ENCODE measurements around the gene TRIM46. TPM values are rescaled to one million over a fixed set of nuclear protein-coding genes. Genes with fewer than 3 reads are reported as not detected.
"Not testable (repeated sequence)": the region's sequence is repeated elsewhere in the genome, so short reads cannot be mapped to it uniquely, and the experiment has no call there.

The TRIM46 gene
- polyA plus RNA-seq, 2 donors, result 0.19 to 0.47 TPM

- no peaks in the 10 kb centered on the region for H3K9me3 ChIP-seq (ENCODE audit: control insufficient read depth in 2 of 2, insufficient read depth in 1 of 2, low read depth in 1 of 2, low read length in 1 of 2)
- peaks cover 5 to 17% of the 10 kb centered on the region in 2 donors for H3K36me3 ChIP-seq (ENCODE audit: control insufficient read depth in 2 of 2, insufficient read depth in 2 of 2, low read length in 1 of 2)
- H3K4me1 ChIP-seq (ENCODE audit: control insufficient read depth in 2 of 2, insufficient read depth in 2 of 2, low read length in 1 of 2), result peaks cover 13 to 19% of the 10 kb centered on the region in 2 donors
- H3K27ac ChIP-seq (ENCODE audit: low read depth in 2 of 2, low read length in 1 of 2), result peak overlapping the region; percentile 74 to 75
- H3K4me3 ChIP-seq (ENCODE audit: low read depth in 1 of 2, low read length in 2 of 2), result no peak overlapping the region
- no peaks in the 10 kb centered on the region for H3K27me3 ChIP-seq (ENCODE audit: control insufficient read depth in 1 of 2, insufficient read depth in 2 of 2, low read length in 2 of 2)
- 83 to 89% methylated on average over 6 of the region's 6 CpGs for WGBS, 2 donors
These were observed 36.3 kb upstream of the TRIM46 start for GRCh38 chr1:155137154-155137949.

GRCh38 chr1:155139895-155140629 is 33.6 kb upstream of the TRIM46 start, which contains the start of gene DPM3:
Gene DPM3 (minus strand): TSS chr1:155140531. CDS start chr1:155140240, 291 bp downstream.
- Histone ChIP-seq H3K4me3 (ENCODE audit: low read depth in 1 of 2, low read length in 2 of 2) (peak within 1 kb of the TSS; percentile 76 to 88), H3K27ac (ENCODE audit: low read depth in 2 of 2, low read length in 1 of 2) (peak within 1 kb of the TSS; percentile 84 to 90), H3K27me3 (ENCODE audit: control insufficient read depth in 1 of 2, insufficient read depth in 2 of 2, low read length in 2 of 2) (no peaks in the 10 kb centered on the region), H3K9me3 (ENCODE audit: control insufficient read depth in 2 of 2, insufficient read depth in 1 of 2, low read depth in 1 of 2, low read length in 1 of 2) (no peaks in the 10 kb centered on the region), H3K4me1 (ENCODE audit: control insufficient read depth in 2 of 2, insufficient read depth in 2 of 2, low read length in 1 of 2) (peaks cover 5 to 8% of the 10 kb centered on the region in 2 donors), H3K36me3 (ENCODE audit: control insufficient read depth in 2 of 2, insufficient read depth in 2 of 2, low read length in 1 of 2) (no peaks in the 10 kb centered on the region)
- WGBS, 2 donors, result 1% methylated on average over 42 of the region's 42 CpGs

- Histone ChIP-seq H3K27me3 (ENCODE audit: control insufficient read depth in 1 of 2, insufficient read depth in 2 of 2, low read length in 2 of 2) (no peaks in the 10 kb centered on the region), H3K4me3 (ENCODE audit: low read depth in 1 of 2, low read length in 2 of 2) (peak overlapping the region; percentile 76 to 88), H3K36me3 (ENCODE audit: control insufficient read depth in 2 of 2, insufficient read depth in 2 of 2, low read length in 1 of 2) (no peaks in the 10 kb centered on the region), H3K9me3 (ENCODE audit: control insufficient read depth in 2 of 2, insufficient read depth in 1 of 2, low read depth in 1 of 2, low read length in 1 of 2) (no peaks in the 10 kb centered on the region), H3K4me1 (ENCODE audit: control insufficient read depth in 2 of 2, insufficient read depth in 2 of 2, low read length in 1 of 2) (peaks cover 4 to 8% of the 10 kb centered on the region in 2 donors), H3K27ac (ENCODE audit: low read depth in 2 of 2, low read length in 1 of 2) (peak overlapping the region in 1 of 2 donors; percentile 90)
- 6% methylated on average over 11 of the region's 11 CpGs for WGBS, 2 donors
These were observed 33.1 kb upstream of the TRIM46 start for GRCh38 chr1:155140630-155140953.

- H3K27me3 ChIP-seq (ENCODE audit: control insufficient read depth in 1 of 2, insufficient read depth in 2 of 2, low read length in 2 of 2), result no peaks in the 10 kb centered on the region
- H3K4me3 ChIP-seq (ENCODE audit: low read depth in 1 of 2, low read length in 2 of 2), result no peak overlapping the region
- H3K36me3 ChIP-seq (ENCODE audit: control insufficient read depth in 2 of 2, insufficient read depth in 2 of 2, low read length in 1 of 2), result no peaks in the 10 kb centered on the region
- H3K9me3 ChIP-seq (ENCODE audit: control insufficient read depth in 2 of 2, insufficient read depth in 1 of 2, low read depth in 1 of 2, low read length in 1 of 2), result no peaks in the 10 kb centered on the region
- no peak overlapping the region for H3K27ac ChIP-seq (ENCODE audit: low read depth in 2 of 2, low read length in 1 of 2)
- 84 to 85% methylated on average over 7 of the region's 7 CpGs for WGBS, 2 donors
- H3K4me1 ChIP-seq (ENCODE audit: control insufficient read depth in 2 of 2, insufficient read depth in 2 of 2, low read length in 1 of 2), result peaks cover 4 to 7% of the 10 kb centered on the region in 2 donors
These were observed 31.9 kb upstream of the TRIM46 start for GRCh38 chr1:155141749-155142148.

GRCh38 chr1:155145491-155145890 is 28.2 kb upstream of the TRIM46 start:
- Histone ChIP-seq H3K9me3 (ENCODE audit: control insufficient read depth in 2 of 2, insufficient read depth in 1 of 2, low read depth in 1 of 2, low read length in 1 of 2) (no peaks in the 10 kb centered on the region), H3K4me1 (ENCODE audit: control insufficient read depth in 2 of 2, insufficient read depth in 2 of 2, low read length in 1 of 2) (peaks cover 0 to under 1% of the 10 kb centered on the region in 2 donors), H3K27ac (ENCODE audit: low read depth in 2 of 2, low read length in 1 of 2) (no peak overlapping the region), H3K36me3 (ENCODE audit: control insufficient read depth in 2 of 2, insufficient read depth in 2 of 2, low read length in 1 of 2) (no peaks in the 10 kb centered on the region), H3K27me3 (ENCODE audit: control insufficient read depth in 1 of 2, insufficient read depth in 2 of 2, low read length in 2 of 2) (no peaks in the 10 kb centered on the region), H3K4me3 (ENCODE audit: low read depth in 1 of 2, low read length in 2 of 2) (no peak overlapping the region)
- 82 to 86% methylated on average over 3 of the region's 3 CpGs for WGBS, 2 donors

- not testable (repeated sequence) for H3K36me3 ChIP-seq (ENCODE audit: control insufficient read depth in 2 of 2, insufficient read depth in 2 of 2, low read length in 1 of 2)
- WGBS, 2 donors, result 66 to 67% methylated on average over 3 of the region's 3 CpGs
These were observed 17.5 kb upstream of the TRIM46 start for GRCh38 chr1:155155996-155156643.

GRCh38 chr1:155158991-155159390 is 14.7 kb upstream of the TRIM46 start:
- Histone ChIP-seq H3K27ac (ENCODE audit: low read depth in 2 of 2, low read length in 1 of 2) (no peak overlapping the region), H3K27me3 (ENCODE audit: control insufficient read depth in 1 of 2, insufficient read depth in 2 of 2, low read length in 2 of 2) (no peaks in the 10 kb centered on the region), H3K4me1 (ENCODE audit: control insufficient read depth in 2 of 2, insufficient read depth in 2 of 2, low read length in 1 of 2) (no peaks in the 10 kb centered on the region), H3K9me3 (ENCODE audit: control insufficient read depth in 2 of 2, insufficient read depth in 1 of 2, low read depth in 1 of 2, low read length in 1 of 2) (no peaks in the 10 kb centered on the region), H3K36me3 (ENCODE audit: control insufficient read depth in 2 of 2, insufficient read depth in 2 of 2, low read length in 1 of 2) (no peaks in the 10 kb centered on the region), H3K4me3 (ENCODE audit: low read depth in 1 of 2, low read length in 2 of 2) (no peak overlapping the region)
- 56 to 78% methylated on average over 1 of the region's 1 CpG for WGBS, 2 donors

More at GRCh38 chr1:155155996-155156643, 17.5 kb upstream of the TRIM46 start:
- H3K27ac ChIP-seq (ENCODE audit: low read depth in 2 of 2, low read length in 1 of 2); H3K27me3 ChIP-seq (ENCODE audit: control insufficient read depth in 1 of 2, insufficient read depth in 2 of 2, low read length in 2 of 2); H3K4me1 ChIP-seq (ENCODE audit: control insufficient read depth in 2 of 2, insufficient read depth in 2 of 2, low read length in 1 of 2); H3K4me3 ChIP-seq (ENCODE audit: low read depth in 1 of 2, low read length in 2 of 2); H3K9me3 ChIP-seq (ENCODE audit: control insufficient read depth in 2 of 2, insufficient read depth in 1 of 2, low read depth in 1 of 2, low read length in 1 of 2): not testable (repeated sequence)

GRCh38 chr1:155160128-155160527 is 13.5 kb upstream of the TRIM46 start:
- Histone ChIP-seq H3K4me3 (ENCODE audit: low read depth in 1 of 2, low read length in 2 of 2) (no peak overlapping the region), H3K36me3 (ENCODE audit: control insufficient read depth in 2 of 2, insufficient read depth in 2 of 2, low read length in 1 of 2) (no peaks in the 10 kb centered on the region), H3K27ac (ENCODE audit: low read depth in 2 of 2, low read length in 1 of 2) (no peak overlapping the region), H3K4me1 (ENCODE audit: control insufficient read depth in 2 of 2, insufficient read depth in 2 of 2, low read length in 1 of 2) (no peaks in the 10 kb centered on the region), H3K9me3 (ENCODE audit: control insufficient read depth in 2 of 2, insufficient read depth in 1 of 2, low read depth in 1 of 2, low read length in 1 of 2) (no peaks in the 10 kb centered on the region), H3K27me3 (ENCODE audit: control insufficient read depth in 1 of 2, insufficient read depth in 2 of 2, low read length in 2 of 2) (no peaks in the 10 kb centered on the region)
- WGBS, 2 donors, result 80 to 86% methylated on average over 8 of the region's 8 CpGs

- H3K27me3 ChIP-seq (ENCODE audit: control insufficient read depth in 1 of 2, insufficient read depth in 2 of 2, low read length in 2 of 2); H3K4me1 ChIP-seq (ENCODE audit: control insufficient read depth in 2 of 2, insufficient read depth in 2 of 2, low read length in 1 of 2); H3K36me3 ChIP-seq (ENCODE audit: control insufficient read depth in 2 of 2, insufficient read depth in 2 of 2, low read length in 1 of 2); H3K4me3 ChIP-seq (ENCODE audit: low read depth in 1 of 2, low read length in 2 of 2); H3K9me3 ChIP-seq (ENCODE audit: control insufficient read depth in 2 of 2, insufficient read depth in 1 of 2, low read depth in 1 of 2, low read length in 1 of 2); H3K27ac ChIP-seq (ENCODE audit: low read depth in 2 of 2, low read length in 1 of 2): not testable (repeated sequence)
- 96 to 99% methylated on average over 6 of the region's 6 CpGs for WGBS, 2 donors
These were observed 11.0 kb upstream of the TRIM46 start for GRCh38 chr1:155162631-155163030.

Data from esophagus (tissue), 2 donors.